KMS-11 (cell line): ENCODE data around the gene TMEM205.
"Not testable (repeated sequence)": the region's sequence is repeated elsewhere in the genome, so short reads cannot be mapped to it uniquely, and the experiment has no call there.

Experiments used
- H2AFZ ChIP-seq: fragments of 200-600 bp; sonication (generic); 2 replicates; pipeline ENCODE4 v1.6.1; 2016; ENCODE audit warnings: antibody characterized with exemption, mixed run types, low read depth
- H3K27ac ChIP-seq: fragments of 200-600 bp; sonication (generic); 2 replicates; pipeline ENCODE4 v1.6.1; 2016; ENCODE audit warnings: mild to moderate bottlenecking, mixed run types
- H3K27me3 ChIP-seq: fragments of 200-600 bp; sonication (generic); 2 replicates; pipeline ENCODE4 v1.6.1; 2017; ENCODE audit warnings: mild to moderate bottlenecking, low read depth, mixed run types, moderate library complexity; ENCODE audit not compliant: insufficient read depth
- H3K36me3 ChIP-seq: fragments of 200-600 bp; sonication (generic); 2 replicates; pipeline ENCODE4 v1.6.1; 2017; ENCODE audit warnings: mild to moderate bottlenecking, mixed run types; ENCODE audit not compliant: insufficient read depth
- H3K4me1 ChIP-seq: fragments of 200-600 bp; sonication (generic); 2 replicates; pipeline ENCODE4 v1.6.1; 2016; ENCODE audit warnings: mild to moderate bottlenecking, low read depth, mixed run types; ENCODE audit not compliant: poor library complexity, severe bottlenecking
- H3K4me2 ChIP-seq: fragments of 200-600 bp; sonication (generic); 2 replicates; pipeline ENCODE4 v1.7.0; 2016; ENCODE audit warnings: mild to moderate bottlenecking, mixed run types
- H3K4me3 ChIP-seq: fragments of 200-600 bp; sonication (generic); IDR thresholded peaks from 2 replicates; pipeline ENCODE4 v1.6.1; 2017; ENCODE audit warnings: low read depth, low read length, mixed read lengths; ENCODE audit not compliant: insufficient read depth
- H3K79me2 ChIP-seq: fragments of 200-600 bp; sonication (generic); 2 replicates; pipeline ENCODE4 v1.6.1; 2016; ENCODE audit warnings: low read depth, mixed run types; ENCODE audit not compliant: insufficient read depth
- H3K9ac ChIP-seq: fragments of 200-600 bp; sonication (generic); 2 replicates; pipeline ENCODE4 v1.6.1; 2016; ENCODE audit warnings: mild to moderate bottlenecking, mixed run types
- H4K20me1 ChIP-seq: fragments of 200-600 bp; sonication (generic); 2 replicates; pipeline ENCODE4 v1.6.1; 2016; ENCODE audit warnings: mild to moderate bottlenecking, mixed run types; ENCODE audit not compliant: insufficient read depth
- TF ChIP-seq, protein P1 (sequence below): fragments of 200-600 bp; sonication (generic); conservative IDR thresholded peaks from 2 replicates; pipeline ENCODE4 v1.6.1; 2017; ENCODE audit warnings: low read depth, mild to moderate bottlenecking, antibody characterized with exemption, low read length, moderate library complexity, mixed read lengths

TMEM205 gene

DNA sequence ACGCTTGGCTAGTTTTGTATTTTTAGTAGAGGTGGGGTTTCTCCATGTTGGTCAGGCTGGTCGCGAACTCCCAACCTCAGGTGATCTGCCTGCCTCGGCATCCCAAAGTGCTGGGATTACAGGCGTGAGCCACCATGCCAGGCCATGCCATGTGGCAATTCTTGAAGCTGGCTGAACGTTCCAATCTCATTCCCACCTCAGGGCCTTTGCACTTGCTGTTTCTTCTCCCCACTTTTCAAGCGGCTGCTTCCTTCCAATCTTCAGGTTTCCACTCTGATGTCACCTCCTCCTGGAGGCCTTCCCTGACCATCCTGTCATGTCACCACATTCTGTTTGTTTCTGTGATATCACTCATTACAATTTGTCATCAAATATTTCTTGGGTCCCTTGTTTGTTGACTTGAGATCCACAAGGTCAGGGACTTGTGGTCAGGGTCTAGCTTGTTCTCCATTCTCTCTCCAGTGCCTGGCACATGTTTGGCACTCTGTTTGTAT lies 33.8 kb upstream of the TMEM205 start:
- Histone ChIP-seq H3K4me2 (peak overlapping the region; percentile 79), H3K27ac (peak overlapping the region; percentile 89), H3K27me3 (no peaks in the 10 kb centered on the region), H3K4me1 (peaks cover 26% of the 10 kb centered on the region), H4K20me1 (no peaks in the 10 kb centered on the region), H3K4me3 (no peak overlapping the region), H3K36me3 (no peaks in the 10 kb centered on the region), H2AFZ (peak overlapping the region; percentile 98; the same call in 1 of the 2 replicates), H3K79me2 (no peaks in the 10 kb centered on the region), H3K9ac (peak overlapping the region; percentile 83; the same call in 1 of the 2 replicates)
- TF ChIP-seq, protein P1, sequence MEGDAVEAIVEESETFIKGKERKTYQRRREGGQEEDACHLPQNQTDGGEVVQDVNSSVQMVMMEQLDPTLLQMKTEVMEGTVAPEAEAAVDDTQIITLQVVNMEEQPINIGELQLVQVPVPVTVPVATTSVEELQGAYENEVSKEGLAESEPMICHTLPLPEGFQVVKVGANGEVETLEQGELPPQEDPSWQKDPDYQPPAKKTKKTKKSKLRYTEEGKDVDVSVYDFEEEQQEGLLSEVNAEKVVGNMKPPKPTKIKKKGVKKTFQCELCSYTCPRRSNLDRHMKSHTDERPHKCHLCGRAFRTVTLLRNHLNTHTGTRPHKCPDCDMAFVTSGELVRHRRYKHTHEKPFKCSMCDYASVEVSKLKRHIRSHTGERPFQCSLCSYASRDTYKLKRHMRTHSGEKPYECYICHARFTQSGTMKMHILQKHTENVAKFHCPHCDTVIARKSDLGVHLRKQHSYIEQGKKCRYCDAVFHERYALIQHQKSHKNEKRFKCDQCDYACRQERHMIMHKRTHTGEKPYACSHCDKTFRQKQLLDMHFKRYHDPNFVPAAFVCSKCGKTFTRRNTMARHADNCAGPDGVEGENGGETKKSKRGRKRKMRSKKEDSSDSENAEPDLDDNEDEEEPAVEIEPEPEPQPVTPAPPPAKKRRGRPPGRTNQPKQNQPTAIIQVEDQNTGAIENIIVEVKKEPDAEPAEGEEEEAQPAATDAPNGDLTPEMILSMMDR, result no peak

DNA sequence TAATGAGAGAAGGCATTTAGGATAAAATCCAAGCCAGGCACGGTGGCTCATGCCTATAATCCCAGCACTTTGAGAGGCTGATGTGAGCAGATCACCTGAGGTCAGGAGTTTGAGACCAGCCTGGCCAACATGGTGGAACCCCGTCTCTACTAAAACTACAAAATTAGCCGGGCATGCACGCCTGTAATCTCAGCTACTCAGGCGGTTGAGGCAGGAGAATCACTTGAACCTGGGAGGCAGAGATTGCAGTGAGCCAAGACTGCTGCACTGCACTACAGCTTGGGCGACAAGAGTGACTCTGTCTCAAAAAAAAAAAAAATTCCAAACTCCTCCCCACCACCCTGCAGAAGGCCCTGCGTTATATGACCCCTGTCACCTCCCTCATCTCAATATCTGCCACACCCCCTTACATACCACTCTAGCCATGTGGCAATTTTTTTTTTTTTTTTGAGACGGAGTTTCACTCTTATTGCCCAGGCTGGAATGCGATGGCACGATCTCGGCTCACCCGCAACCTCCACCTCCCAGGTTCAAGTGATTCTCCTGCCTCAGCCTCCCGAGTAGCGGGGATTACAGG lies 33.3 kb upstream of the TMEM205 start:
- H4K20me1 ChIP-seq, H3K27me3 ChIP-seq, H3K36me3 ChIP-seq, H3K27ac ChIP-seq, H3K4me3 ChIP-seq, H3K79me2 ChIP-seq, H2AFZ ChIP-seq, H3K4me2 ChIP-seq, H3K9ac ChIP-seq: not testable (repeated sequence)
- H3K4me1 ChIP-seq, result peaks cover 26% of the 10 kb centered on the region

DNA sequence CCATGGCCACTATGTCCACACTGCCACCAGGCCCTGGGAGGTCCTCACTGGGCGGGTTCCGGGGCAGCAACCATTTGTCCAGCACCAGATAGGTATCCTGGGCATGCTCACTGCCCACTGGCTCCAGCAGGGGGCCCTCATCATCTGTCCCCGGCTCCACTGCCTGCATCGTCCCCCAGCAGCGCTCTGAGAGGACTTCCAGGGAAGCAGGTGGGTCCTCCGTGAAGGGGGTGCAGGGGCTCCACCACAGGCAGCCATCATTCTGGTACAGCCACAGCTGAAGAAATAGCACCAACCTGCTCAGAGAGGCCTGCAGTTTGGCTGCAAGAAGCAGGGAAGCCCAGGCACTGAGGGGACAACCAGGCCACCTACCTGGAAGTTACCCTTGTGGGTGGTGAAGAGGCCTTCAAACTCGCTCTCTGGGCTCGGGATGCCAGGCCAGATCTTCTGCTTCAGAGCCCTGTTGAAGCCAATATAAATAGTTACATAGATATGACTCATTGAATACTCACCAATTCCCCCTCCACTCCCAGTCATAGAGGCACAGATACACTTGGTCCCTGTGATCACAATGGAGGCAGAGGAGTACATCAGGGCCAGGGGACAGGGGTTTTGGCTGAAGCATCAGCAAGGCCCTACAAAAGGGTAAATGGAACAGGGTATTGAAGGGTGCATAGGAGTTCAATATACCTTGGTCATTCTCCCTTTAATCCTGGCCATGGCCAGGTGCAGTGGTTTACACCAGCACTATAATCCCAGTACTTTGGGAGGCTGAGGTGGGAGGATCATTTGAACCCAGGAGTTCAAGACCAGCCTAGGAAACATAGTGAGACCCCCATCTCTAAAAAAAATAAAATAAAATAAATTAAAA lies 32.5 kb upstream of the TMEM205 start:
- Histone ChIP-seq H3K27me3 (no peaks in the 10 kb centered on the region), H3K4me2 (no peak overlapping the region), H3K4me1 (peaks cover 33% of the 10 kb centered on the region), H3K36me3 (no peaks in the 10 kb centered on the region), H2AFZ (no peak overlapping the region), H3K79me2 (no peaks in the 10 kb centered on the region), H4K20me1 (no peaks in the 10 kb centered on the region), H3K9ac (no peak overlapping the region), H3K27ac (no peak overlapping the region), H3K4me3 (no peak overlapping the region)
- TF ChIP-seq, protein P1, result peak; percentile 53

DNA sequence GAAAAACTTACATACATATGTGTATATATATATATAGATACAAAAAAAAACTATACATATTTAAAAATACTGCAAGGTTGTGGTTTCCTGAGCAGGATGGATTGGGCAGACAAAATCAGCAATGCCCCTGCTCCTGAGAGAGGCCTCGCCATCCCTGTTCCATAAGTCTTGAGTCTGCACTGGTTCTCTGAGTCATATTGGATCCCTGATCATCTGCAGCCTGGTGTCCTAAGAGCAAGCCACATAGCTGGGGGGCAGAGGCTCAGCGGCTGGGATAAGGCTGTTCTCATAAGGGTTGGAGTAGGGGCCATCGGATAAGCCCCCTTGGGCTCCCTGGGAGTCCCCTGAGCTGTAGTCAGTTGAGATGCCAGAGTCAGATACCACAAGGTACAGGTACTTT lies 31.7 kb upstream of the TMEM205 start:
- Histone ChIP-seq H3K9ac (no peak overlapping the region), H4K20me1 (no peaks in the 10 kb centered on the region), H3K4me1 (peaks cover 34% of the 10 kb centered on the region), H3K27ac (no peak overlapping the region), H3K4me2 (no peak overlapping the region), H3K4me3 (no peak overlapping the region), H3K36me3 (no peaks in the 10 kb centered on the region), H3K79me2 (no peaks in the 10 kb centered on the region), H3K27me3 (no peaks in the 10 kb centered on the region), H2AFZ (no peak overlapping the region)
- TF ChIP-seq, protein P1, result no peak

DNA sequence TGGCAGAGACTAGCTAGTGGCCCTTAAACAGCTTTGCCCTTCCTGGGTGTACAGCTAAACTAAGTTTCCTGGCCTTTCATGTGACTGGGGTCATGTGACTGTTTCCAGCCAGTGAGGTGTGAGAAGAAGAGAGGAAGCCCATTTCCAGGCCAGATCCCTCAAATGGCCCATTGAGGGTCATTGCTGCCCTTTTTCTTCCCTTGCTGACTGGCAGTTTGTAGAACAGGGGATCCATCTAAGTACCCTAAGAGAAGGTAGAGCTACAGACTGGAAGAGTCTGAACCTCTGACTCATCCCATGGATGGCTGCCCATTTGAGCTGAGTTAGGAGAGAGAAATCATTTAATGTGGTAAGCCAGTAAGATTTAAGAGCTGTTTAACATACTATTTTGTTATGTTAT lies 31.2 kb upstream of the TMEM205 start:
- Histone ChIP-seq H3K9ac (no peak overlapping the region), H3K36me3 (no peaks in the 10 kb centered on the region), H3K4me2 (0 out of 2 replicates have a peak overlapping the region, but pooled peaks have one; percentile 26), H3K4me1 (peaks cover 31% of the 10 kb centered on the region), H3K79me2 (no peaks in the 10 kb centered on the region), H3K27me3 (no peaks in the 10 kb centered on the region), H4K20me1 (no peaks in the 10 kb centered on the region), H3K4me3 (no peak overlapping the region), H2AFZ (no peak overlapping the region), H3K27ac (no peak overlapping the region)
- TF ChIP-seq, protein P1, result no peak
